SK-N-DZ (cell line): Measurements from ENCODE around the gene MAP2K5.

Experiments
- DNase-seq: peaks from one replicate; pipeline ENCODE4 v3.0.0-alpha.2; 2015; ENCODE audit warnings: low spot score

Gene MAP2K5

DNA sequence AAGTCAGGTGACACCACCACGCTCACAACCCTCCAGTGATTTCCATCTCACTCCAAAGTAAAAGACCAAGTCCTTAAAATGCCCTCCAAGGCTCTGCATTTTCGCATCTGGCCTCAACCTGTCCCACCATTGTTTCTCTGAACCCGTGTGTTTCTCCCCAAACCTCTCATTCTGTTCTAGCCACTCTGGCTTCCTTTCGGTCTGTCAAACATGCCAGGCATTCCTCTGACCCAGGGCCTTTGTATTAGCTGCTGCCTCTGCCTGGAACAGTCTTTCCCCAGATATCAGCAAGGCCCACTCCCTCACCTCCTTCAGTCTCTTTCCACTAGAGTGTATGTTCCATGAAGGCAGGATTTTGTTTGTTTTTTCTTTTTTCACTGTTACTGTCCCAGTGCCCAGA lies 16.0 kb downstream of the MAP2K5 start:
- DNase-seq, result no peak

DNA sequence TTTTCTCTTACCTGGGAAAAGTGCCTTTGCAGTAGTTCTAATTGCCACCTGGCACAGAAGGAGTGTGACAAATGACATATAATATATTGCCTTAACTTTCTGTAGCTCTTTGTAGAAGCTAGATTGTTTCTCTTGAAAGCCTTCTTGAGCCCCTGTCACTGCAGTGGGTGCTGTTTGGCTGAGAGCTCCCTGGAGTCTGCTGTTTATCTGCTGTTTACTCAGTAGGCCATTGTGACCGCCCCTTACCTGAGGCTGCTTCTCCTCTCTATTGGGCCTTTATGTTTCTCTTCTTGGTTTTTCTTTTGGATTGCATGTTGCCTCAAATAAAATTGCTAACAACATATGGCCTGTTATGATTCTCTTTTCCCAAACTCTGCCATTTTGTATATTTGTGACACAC lies 16.7 kb downstream of the MAP2K5 start:
- no peak for DNase-seq

DNA sequence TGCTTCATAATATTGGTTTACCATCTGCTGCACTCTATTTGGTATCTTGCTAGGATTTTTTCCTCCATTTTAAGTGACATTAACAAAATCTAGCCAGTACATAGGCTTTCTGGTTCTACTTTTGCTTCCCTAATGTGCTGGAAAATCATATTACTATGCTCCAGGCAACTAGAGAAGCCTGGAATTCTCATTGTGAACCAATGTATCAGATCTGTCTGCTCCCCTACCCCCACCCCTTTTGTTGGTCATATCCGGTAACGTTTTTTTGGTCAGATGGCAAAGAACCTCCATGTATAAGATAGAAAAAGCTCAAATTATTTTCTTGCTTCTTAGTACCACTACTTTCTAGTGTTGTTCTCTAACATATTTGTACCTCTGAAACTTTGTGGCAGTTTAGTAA lies 17.1 kb downstream of the MAP2K5 start:
- no peak for DNase-seq

DNA sequence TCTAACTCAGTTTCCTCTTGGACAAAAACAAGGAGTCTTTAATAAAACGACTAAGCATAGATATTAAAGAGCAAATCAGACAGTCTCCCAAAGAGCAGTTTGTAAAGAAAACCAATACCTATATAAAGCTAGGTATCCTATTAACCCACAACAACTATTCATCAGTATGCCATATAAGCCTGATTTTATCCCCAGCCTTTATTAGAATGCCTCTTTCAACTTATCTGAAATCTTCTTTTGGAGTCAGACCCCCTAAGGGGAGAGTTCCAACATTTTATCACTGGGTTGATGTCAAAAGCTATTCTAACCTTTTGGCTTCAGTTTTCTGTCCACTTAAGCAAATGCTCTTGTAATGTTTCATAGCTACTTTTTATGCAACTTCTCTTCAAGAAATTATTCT lies 17.8 kb downstream of the MAP2K5 start:
- DNase-seq, result no peak

DNA sequence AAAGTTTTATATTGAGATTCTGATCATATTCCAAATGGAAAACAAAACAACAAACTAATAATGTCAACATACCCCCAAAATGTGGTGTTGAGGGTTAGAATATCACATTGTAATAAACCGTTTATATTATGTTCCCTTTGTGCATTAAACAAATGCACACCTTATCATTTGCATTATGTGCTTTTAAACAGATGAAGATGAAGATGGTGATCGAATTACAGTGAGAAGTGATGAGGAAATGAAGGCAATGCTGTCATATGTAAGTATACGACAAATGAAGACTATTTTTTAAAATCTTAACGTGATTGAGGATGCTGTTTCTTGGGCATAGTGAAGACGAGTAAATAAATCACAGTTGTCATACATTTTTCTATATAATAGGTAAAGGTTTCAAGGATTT lies 20.6 kb downstream of the MAP2K5 start:
- no peak for DNase-seq

DNA sequence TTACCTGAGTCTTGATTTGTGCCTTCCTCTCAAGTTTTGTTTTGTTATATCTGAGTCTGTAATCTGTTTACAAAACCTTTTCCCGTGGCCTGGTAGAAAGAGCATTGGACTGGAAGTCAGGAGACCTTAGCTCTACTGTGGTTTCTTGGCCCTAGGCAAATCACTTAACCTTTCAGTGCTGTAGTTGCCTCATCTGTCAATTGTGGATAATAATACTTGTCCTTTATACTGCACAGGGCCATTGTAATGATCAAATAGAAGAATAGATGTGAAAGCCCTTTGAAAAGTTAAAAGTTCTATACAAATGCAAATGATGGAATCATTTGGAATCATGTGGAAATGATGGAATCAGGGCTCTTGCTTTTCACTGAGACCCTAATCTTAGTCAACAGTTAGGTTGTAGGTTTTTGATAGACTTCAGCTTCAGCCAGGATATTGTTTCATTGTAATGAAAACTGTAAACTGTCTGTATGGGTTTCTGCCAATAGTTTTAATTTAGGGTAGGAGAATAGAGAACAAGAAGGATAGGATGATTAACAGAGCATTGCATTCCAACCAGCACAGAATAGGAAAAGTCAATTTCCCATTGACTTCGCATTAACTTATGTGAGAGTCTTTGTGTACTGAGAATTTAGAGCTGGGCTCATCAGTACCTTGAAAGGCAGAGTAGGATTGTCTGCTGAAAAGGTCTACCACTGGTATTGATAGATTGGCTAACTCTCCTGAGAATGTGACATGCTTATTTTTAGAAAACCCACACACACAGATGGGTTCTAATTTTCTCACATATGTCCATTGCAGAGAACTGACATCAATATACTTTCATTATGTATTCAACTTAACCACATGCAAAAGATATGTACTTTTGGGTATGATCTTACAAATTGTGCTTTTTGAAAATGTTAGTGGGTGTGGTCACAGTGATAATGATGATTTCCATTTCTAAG lies 21.8 kb downstream of the MAP2K5 start:
- DNase-seq, result no peak

DNA sequence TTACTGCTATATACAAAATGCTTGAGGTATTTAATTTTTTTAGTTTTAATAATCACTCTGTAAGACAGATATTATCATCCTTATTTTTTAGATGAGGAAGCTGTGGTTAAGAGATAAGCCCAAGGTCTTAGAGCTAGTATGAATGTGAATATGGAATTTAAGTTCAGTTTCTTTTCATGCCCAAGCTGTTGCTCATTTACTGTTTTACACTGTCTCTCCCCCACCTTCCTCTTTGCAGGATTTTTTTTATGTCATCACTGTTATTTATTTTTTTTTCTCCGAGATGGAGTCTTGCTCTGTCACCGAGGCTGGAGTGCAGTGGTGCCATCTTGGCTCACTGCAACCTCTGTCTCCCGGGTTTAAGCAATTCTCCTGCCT lies 22.5 kb downstream of the MAP2K5 start:
- DNase-seq, result no peak

DNA sequence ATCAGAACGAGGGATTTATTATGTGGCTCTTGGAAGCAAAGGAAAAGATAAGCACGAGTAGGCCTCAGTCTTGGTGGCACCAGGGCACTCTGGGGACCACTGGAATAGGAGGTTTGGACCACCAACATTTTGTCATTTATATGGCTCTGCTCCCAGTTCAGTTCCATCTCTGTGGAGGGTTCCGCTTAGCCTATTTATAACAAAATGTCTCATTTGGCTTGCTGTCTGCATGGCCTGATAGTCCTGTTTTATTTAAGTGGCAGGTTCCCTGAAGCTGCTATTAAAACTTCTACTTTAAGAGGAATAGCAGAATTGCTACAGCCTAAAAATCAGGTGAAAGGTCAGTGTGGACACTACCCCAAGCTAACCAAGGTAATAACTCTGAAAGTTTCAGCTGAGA lies 27.2 kb downstream of the MAP2K5 start:
- no peak for DNase-seq

DNA sequence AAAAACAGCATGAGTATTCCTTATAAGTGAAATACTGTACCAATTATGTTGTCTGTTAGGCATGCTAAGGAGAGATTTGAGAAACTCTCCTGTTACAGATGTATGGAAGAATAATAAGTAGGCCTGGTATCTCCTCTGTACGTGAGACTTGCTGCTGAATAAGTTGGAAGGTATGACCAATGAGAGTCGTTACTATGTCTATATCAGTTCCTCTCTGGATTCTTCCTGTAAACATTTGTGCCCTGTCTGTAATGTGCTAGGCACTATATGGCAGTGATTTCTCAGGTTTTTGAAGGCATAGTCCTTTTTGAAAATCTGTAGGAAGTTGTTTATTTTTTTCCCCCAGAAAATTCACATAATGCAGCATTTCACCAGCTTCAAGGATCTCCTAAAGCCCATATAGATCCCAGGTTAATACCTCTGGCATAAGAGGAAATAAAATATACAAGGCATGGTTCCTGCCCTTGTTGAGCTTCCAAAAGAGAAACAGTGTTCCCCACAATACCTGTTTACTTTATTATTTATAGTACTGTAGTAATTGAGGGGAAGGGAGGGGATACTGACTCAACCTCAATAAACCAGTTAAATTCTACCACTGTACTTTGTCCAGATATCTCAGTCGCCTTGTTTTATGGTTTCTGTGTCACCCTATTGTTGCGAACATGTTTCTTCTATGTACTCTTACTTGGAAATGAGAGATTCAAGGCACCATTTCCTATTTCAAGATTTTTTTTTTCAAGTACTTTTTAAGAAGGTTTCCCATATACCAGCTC lies 28.6 kb downstream of the MAP2K5 start:
- no peak for DNase-seq

DNA sequence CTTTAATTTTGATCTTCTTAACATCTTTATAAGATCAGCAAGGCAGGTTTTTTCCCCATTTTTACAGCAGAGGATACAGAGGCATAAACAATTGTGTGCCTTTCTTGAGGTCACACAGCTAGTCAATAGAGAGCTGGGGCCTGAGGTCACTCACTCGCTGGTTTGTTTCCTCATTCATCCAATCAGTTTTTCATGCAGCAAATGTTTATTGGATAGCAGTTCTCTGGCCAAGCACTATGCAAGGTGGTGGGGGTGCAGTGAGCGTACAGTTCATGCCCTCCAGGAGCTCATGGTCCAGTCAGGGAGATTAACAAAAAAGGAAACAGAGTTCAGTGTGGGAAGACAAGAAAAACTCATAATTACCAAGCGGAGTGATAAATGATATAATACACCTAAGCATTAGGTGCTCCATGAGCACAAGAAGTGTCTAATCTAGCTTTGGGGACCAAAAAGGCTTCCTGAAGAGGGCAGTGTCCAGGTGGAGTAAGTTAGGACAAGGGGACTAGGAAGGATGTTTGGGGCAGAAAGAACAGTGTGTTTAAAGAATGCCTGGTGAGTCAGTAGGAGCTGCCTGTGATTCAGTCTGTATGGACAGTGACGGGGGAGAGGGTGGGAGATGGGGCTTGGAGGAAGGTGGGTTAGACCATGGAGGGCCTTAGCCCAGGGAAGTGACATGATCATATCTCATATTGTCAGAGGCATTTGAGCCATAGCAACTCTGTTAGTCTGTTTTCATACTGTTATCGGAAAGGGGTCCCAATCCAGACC lies 29.3 kb downstream of the MAP2K5 start:
- no peak for DNase-seq

DNA sequence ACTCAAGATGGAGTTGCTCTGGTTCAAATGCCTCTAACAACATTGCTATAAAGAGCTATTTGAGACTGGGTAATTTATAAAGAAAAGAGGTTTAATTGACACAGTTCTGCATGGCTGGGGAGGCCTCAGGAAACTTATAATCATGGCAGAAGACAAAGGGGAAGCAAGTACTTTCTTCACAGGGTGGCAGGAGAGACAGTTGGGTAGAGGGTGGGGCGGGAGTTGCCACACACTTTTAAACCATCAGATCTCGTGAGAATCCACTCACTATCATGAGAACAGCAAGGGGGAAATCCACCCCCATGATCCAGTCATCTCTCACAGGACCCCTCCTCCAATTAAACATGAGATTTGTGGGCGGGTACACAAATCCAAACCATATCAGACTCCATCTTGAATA lies 30.7 kb downstream of the MAP2K5 start:
- DNase-seq, result no peak

DNA sequence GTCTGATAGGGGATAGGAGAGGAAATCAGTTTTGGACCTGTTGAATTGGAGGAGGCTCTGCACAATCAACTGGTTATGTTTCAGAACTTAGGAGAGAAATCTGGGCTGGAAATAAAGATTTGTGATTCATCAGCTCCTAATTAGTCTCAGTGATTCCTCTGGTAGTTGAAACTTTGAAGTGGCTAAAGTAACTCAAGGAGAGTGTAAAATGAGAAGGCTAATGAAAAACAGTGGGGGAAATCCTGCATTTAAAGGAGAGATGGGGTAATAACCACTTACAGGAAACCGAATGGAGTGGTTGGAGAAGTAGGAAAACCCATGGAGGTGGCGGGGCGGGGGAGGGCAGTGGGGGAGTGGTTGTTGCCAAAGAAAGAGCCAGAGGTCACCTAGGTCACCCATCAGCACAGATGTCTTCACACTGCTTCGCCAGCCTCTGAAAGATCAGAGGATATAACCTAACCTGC lies 32.6 kb downstream of the MAP2K5 start:
- DNase-seq, result no peak

DNA sequence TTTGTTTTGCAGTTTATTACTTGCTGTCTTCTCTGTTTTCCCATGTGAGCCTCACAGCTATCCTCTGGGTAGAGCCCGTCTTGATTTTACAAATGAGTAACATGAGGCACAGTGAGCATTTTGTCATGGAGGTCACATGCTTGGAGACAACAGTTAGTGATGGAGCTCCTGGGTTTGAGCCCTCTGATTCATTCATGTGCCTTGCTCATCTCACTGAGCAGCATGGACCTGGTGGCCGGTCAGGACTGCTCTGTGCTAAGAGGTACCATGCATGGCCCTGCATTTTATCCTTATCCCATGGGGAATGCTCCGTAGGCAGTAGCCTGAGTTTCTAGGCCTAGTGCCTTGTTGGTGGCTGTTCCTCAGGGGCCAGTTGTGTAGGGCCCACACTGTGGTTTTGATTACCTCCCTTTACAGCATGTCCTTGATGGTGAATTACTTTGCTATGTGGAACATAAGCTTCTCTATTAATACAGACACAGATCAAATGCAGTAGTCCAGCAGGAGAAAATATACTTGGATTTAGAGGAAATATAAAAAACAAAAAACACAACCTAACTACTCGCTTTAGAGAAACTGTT lies 35.6 kb downstream of the MAP2K5 start:
- DNase-seq, result no peak

DNA sequence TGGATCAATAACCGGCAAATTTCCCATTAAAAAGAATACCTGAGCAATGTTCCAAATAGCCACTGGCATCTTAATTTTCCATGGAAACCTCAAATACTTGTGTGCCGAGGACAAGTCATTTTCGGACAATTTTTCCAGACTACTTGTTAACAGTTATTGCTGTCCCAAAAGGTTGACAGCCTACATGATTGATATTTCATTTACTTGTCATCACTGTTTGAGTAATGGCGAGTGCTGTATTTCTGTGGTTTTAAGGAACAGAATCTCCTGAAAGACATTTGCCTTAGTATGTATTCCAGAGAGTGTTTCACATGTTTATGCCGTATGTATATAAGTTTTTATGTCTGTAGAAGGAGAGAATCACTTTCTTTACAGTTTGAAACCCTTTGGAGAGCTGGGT lies 36.7 kb downstream of the MAP2K5 start:
- DNase-seq, result no peak

DNA sequence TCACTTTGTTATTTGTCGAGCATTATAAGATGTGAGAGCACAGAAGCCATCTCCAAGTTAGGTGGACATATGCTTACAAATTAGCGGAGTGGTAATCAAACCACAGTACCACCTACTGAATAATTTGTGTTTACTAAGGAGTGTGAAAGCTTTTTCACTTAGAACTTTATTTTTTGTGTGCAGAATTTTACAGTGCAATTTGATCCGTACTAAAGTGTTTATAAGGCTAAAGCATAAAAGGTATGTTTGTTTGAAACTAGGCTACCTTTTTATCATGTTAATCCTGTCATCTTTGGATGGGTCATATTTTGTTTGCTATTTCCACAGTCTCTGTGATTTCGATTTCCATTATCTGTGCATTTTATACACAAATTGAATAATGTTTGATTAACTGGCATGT lies 37.5 kb downstream of the MAP2K5 start:
- no peak for DNase-seq

DNA sequence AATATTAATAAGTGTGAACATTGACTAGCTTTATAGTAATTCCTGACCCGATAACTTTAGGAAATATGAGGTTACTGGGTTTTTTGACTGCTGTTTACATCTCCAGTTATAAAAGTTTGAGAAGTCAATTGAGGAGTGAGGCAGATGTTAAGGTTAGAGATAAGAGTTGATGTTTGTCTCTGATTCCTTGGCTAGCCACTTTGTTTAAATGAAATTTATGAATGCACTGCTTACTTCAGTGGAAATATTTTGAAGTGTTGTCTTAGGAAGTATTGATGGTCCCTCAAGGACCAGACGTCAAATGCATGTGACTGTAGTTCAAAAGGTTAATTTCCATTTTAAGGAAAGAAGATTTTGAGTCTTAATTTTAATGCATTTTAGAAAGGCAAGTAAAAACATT lies 41.7 kb downstream of the MAP2K5 start:
- no peak for DNase-seq

DNA sequence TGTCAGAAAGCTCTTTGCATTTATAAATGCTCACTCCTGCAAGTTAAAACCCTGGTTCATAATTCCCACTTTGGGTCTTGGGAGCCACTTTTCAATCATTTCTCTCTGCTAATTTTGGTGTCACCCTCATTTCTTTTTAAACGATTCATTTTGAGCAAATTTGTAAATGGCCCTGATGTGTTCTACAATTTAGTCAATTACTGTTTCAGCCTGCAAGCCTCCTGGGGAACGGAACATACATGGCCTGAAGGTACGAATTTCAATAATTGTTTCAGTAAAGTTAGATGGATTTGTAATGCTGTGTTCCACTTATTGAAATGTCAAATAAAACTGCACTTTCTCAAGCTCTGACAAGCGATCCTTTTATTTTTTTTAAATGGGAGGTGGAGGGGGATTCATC lies 43.2 kb downstream of the MAP2K5 start:
- no peak for DNase-seq

DNA sequence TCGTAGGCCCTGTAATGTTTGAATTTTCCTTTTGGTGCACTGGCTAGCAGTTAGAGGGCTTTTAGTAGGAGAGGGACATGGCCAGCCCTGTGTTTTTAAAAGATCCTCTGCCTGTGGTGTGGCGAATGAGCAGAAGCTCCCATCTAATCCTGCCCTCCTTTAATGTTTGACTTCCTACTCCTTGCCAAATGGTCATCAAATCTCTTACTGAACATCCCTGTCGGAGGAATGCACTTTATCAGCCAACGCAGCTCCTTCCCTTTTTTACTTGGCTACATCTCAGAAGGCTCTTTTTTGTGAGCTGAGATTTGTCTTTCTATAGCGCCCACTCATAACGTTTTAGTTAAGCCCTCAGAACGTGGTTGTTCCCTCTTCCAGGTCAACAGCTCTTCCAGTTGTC lies 44.8 kb downstream of the MAP2K5 start:
- DNase-seq, result no peak

DNA sequence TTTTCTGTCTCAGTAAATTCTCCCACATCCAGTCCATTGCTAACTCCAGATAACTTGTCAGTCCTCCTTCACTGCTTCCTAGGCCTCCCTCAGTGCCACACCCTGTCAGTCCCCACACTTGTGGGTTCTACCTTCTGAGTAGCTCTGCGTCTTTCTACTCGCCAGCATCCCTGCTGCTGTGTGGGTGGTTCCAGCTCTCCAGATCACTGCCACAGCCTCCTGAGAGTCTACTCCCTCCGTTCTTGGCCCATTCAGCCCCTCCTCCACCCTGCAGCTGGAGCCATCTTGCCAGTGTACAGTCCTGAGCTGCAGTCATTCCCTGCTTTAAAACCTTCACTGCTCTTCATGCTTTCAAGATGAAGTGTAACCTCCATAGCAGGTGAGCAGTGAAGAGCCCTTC lies 45.3 kb downstream of the MAP2K5 start:
- DNase-seq, result no peak

DNA sequence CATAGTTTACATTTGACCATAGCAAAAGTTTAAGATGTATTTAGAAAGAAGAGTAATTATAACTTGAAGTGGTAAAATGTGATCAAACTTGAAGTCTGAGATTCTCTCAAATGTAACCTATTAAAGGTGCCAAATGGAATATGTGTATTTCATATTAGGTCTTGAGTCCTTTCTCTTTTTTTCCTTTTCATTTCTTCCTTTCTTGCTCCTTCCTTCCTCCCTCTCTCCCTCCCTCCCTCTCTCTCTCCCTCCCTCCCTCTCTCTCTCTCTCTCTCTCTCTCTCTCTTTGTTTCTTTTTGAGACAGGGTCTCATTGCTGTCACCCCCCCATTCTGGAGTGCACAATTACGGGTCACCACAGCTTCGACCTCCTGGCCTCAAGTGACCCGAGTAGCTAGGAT lies 47.7 kb downstream of the MAP2K5 start:
- DNase-seq, result no peak

DNA sequence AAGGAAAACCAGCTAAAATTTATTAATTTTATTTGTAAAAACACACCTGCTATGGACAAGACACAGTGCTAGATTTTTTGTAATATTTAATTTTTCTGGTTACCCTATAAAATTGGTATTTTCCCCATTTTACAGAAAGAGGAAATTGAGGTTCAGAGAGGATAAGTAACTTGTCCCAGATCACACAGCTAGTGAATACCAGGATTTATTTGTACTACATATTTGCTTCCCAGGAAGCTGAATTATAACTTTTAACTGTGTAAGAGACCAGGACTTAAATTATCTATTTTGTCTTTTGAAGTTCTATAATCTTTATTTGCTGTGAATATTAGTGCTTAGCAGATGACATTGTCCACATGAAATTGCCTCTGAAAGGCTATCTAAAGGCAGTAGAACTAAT lies 49.7 kb downstream of the MAP2K5 start:
- DNase-seq, result no peak

DNA sequence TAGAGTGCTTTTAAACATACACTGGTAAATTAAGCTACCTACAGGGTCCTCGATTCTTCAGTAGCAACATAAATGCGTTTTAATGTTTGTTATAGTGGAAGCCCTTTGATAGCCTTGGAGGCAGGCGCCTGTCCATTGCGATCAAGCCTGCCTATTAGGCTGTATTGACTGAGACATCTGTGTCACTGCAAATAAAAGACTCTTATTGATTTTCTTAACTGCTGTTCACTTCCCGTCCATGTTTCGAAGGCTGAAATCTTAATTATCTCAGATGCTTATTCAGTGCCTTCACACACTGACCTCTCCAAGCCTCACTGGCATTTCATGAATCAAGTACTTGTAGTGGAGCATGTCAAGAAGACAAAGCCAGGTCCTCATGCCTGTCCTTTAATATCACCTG lies 51.1 kb downstream of the MAP2K5 start:
- DNase-seq, result no peak
